KMS-11 (cell line): ENCODE data around the gene LANCL2.

Experiments
- H2AFZ ChIP-seq: fragments of 200-600 bp; sonication (generic); 2 replicates; pipeline ENCODE4 v1.6.1; 2016; ENCODE audit warnings: antibody characterized with exemption, mixed run types, low read depth
- H3K27ac ChIP-seq: fragments of 200-600 bp; sonication (generic); 2 replicates; pipeline ENCODE4 v1.6.1; 2016; ENCODE audit warnings: mild to moderate bottlenecking, mixed run types
- H3K27me3 ChIP-seq: fragments of 200-600 bp; sonication (generic); 2 replicates; pipeline ENCODE4 v1.6.1; 2017; ENCODE audit warnings: mild to moderate bottlenecking, low read depth, mixed run types, moderate library complexity; ENCODE audit not compliant: insufficient read depth
- H3K36me3 ChIP-seq: fragments of 200-600 bp; sonication (generic); 2 replicates; pipeline ENCODE4 v1.6.1; 2017; ENCODE audit warnings: mild to moderate bottlenecking, mixed run types; ENCODE audit not compliant: insufficient read depth
- H3K4me1 ChIP-seq: fragments of 200-600 bp; sonication (generic); 2 replicates; pipeline ENCODE4 v1.6.1; 2016; ENCODE audit warnings: mild to moderate bottlenecking, low read depth, mixed run types; ENCODE audit not compliant: poor library complexity, severe bottlenecking
- H3K4me2 ChIP-seq: fragments of 200-600 bp; sonication (generic); 2 replicates; pipeline ENCODE4 v1.7.0; 2016; ENCODE audit warnings: mild to moderate bottlenecking, mixed run types
- H3K4me3 ChIP-seq: fragments of 200-600 bp; sonication (generic); IDR thresholded peaks from 2 replicates; pipeline ENCODE4 v1.6.1; 2017; ENCODE audit warnings: low read depth, low read length, mixed read lengths; ENCODE audit not compliant: insufficient read depth
- H3K79me2 ChIP-seq: fragments of 200-600 bp; sonication (generic); 2 replicates; pipeline ENCODE4 v1.6.1; 2016; ENCODE audit warnings: low read depth, mixed run types; ENCODE audit not compliant: insufficient read depth
- H3K9ac ChIP-seq: fragments of 200-600 bp; sonication (generic); 2 replicates; pipeline ENCODE4 v1.6.1; 2016; ENCODE audit warnings: mild to moderate bottlenecking, mixed run types
- H4K20me1 ChIP-seq: fragments of 200-600 bp; sonication (generic); 2 replicates; pipeline ENCODE4 v1.6.1; 2016; ENCODE audit warnings: mild to moderate bottlenecking, mixed run types; ENCODE audit not compliant: insufficient read depth
- CTCF ChIP-seq: fragments of 200-600 bp; sonication (generic); conservative IDR thresholded peaks from 2 replicates; pipeline ENCODE4 v1.6.1; 2017; ENCODE audit warnings: low read depth, mild to moderate bottlenecking, antibody characterized with exemption, low read length, moderate library complexity, mixed read lengths

Gene LANCL2

GRCh38 chr7:55448526-55448925, 83.4 kb downstream of the LANCL2 start:
- Histone ChIP-seq H4K20me1 (0 out of 2 replicates have a peak, but pooled peaks cover 3% of the 10 kb centered on the region), H3K4me3 (no peak overlapping the region)
- TF ChIP-seq CTCF = no peak

GRCh38 chr7:55449205-55449991, 84.3 kb downstream of the LANCL2 start:
- H3K9ac ChIP-seq = no peak overlapping the region

More at GRCh38 chr7:55448526-55448925, 83.4 kb downstream of the LANCL2 start:
- Histone ChIP-seq H3K4me1 (no peaks in the 10 kb centered on the region), H2AFZ (no peak overlapping the region), H3K36me3 (no peaks in the 10 kb centered on the region), H3K27ac (no peak overlapping the region), H3K27me3 (no peaks in the 10 kb centered on the region), H3K79me2 (no peaks in the 10 kb centered on the region), H3K9ac (no peak overlapping the region), H3K4me2 (no peak overlapping the region)

GRCh38 chr7:55449992-55450535, 84.9 kb downstream of the LANCL2 start:
- Histone ChIP-seq H3K27me3 (no peaks in the 10 kb centered on the region), H2AFZ (no peak overlapping the region), H3K36me3 (no peaks in the 10 kb centered on the region), H3K4me1 (no peaks in the 10 kb centered on the region), H3K4me2 (no peak overlapping the region), H3K27ac (no peak overlapping the region), H3K4me3 (no peak overlapping the region), H3K79me2 (no peaks in the 10 kb centered on the region), H4K20me1 (0 out of 2 replicates have a peak, but pooled peaks cover 3% of the 10 kb centered on the region), H3K9ac (no peak overlapping the region)
- TF ChIP-seq CTCF = no peak

More at GRCh38 chr7:55449205-55449991, 84.3 kb downstream of the LANCL2 start:
- no peak overlapping the region for H2AFZ ChIP-seq
- H3K4me2 ChIP-seq = no peak overlapping the region
- no peak overlapping the region for H3K4me3 ChIP-seq
- H3K4me1 ChIP-seq = no peaks in the 10 kb centered on the region
- H3K27me3 ChIP-seq = no peaks in the 10 kb centered on the region
- H3K79me2 ChIP-seq = no peaks in the 10 kb centered on the region
- H4K20me1 ChIP-seq = 0 out of 2 replicates have a peak, but pooled peaks cover 3% of the 10 kb centered on the region
- TF ChIP-seq CTCF = no peak
- H3K27ac ChIP-seq = no peak overlapping the region
- H3K36me3 ChIP-seq = no peaks in the 10 kb centered on the region

- H3K9ac ChIP-seq = no peak overlapping the region
- H3K4me1 ChIP-seq = peaks cover 8% of the 10 kb centered on the region
- no peak overlapping the region for H3K4me3 ChIP-seq
- no peaks in the 10 kb centered on the region for H3K27me3 ChIP-seq
- no peak overlapping the region for H3K4me2 ChIP-seq
- H2AFZ ChIP-seq = no peak overlapping the region
- no peak overlapping the region for H3K27ac ChIP-seq
- 0 out of 2 replicates have a peak, but pooled peaks cover 3% of the 10 kb centered on the region for H4K20me1 ChIP-seq
- H3K36me3 ChIP-seq = no peaks in the 10 kb centered on the region
- no peak for TF ChIP-seq CTCF
- H3K79me2 ChIP-seq = no peaks in the 10 kb centered on the region
These were observed 87.8 kb downstream of the LANCL2 start for GRCh38 chr7:55452971-55453370.
